H1 (cell line): ENCODE measurements around the gene MMADHC. TPM values are rescaled to one million over a fixed set of nuclear protein-coding genes. Genes with fewer than 3 reads are reported as not detected.
A peak's percentile ranks its signal among the peaks of the same experiment; 100 is the strongest.

ENCODE experiments used
- CTCF ChIA-PET: fragments of 300-600 bp; sonication (Branson Sonifier 250); formaldehyde crosslinking; loops from one replicate; lab custom pipeline; 2021; ENCODE audit not compliant: partially characterized antibody; lab: Charles Lee
- POLR2A ChIA-PET: fragments of 300-600 bp; sonication (Branson Sonifier 250); formaldehyde crosslinking; loops from one replicate; lab custom pipeline; 2021; ENCODE audit warnings: inconsistent platforms; ENCODE audit not compliant: partially characterized antibody; lab: Charles Lee
- DNase-seq, 2 experiments: peaks; one replicate each; pipeline versions ENCODE4 v3.0.0 to v3.0.0-alpha.2; 2010 to 2022; ENCODE audit warnings: low spot score in 2 of 2, low read depth in 1 of 2, mixed read lengths in 1 of 2
- FAIRE-seq: peaks from 2 replicates; lab custom pipeline; 2011; peaks lifted over from hg19 to GRCh38; lab: Jason Lieb, UNC
- H2AFZ ChIP-seq: 2 replicates; pipeline ENCODE4 v1.8.1; 2012; ENCODE audit warnings: low read length, inconsistent platforms
- H2AK5ac ChIP-seq: 2 replicates; pipeline ENCODE4 v1.6.1; 2013; ENCODE audit warnings: low read depth, low read length
- H2BK120ac ChIP-seq: replicated peaks from 2 replicates; pipeline ENCODE3; 2013; ENCODE audit warnings: low read depth, low read length, inconsistent platforms
- H2BK12ac ChIP-seq: 2 replicates; pipeline ENCODE4 v1.6.1; 2013; ENCODE audit warnings: low read depth, low read length
- H2BK15ac ChIP-seq: 2 replicates; pipeline ENCODE4 v1.6.1; 2013; ENCODE audit warnings: low read length
- H2BK20ac ChIP-seq: 2 replicates; pipeline ENCODE4 v1.6.1; 2013; ENCODE audit warnings: low read length
- H2BK5ac ChIP-seq: 2 replicates; pipeline ENCODE4 v1.6.1; 2013; ENCODE audit warnings: low read depth, low read length
- H3K14ac ChIP-seq: 2 replicates; pipeline ENCODE4 v1.6.1; 2013; ENCODE audit warnings: inconsistent platforms; ENCODE audit not compliant: insufficient read length
- H3K18ac ChIP-seq: 2 replicates; pipeline ENCODE4 v1.6.1; 2013; ENCODE audit warnings: low read length; ENCODE audit errors: extremely low read depth
- H3K23ac ChIP-seq: 2 replicates; pipeline ENCODE4 v1.6.1; 2013; ENCODE audit warnings: inconsistent platforms; ENCODE audit not compliant: insufficient read length
- H3K23me2 ChIP-seq: 2 replicates; pipeline ENCODE4 v1.6.1; 2013; ENCODE audit warnings: low read depth, low read length
- H3K27ac ChIP-seq: 2 replicates; pipeline ENCODE4 v1.6.1; 2011; ENCODE audit warnings: low read depth, low read length, inconsistent platforms
- H3K27me3 ChIP-seq, 4 experiments: replicated peaks in 1 of 4; 1 replicate in 1 of 4; 2 replicates in 3 of 4; pipeline versions ENCODE4 v1.6.1 to v1.8.1; 2011 to 2013; ENCODE audit warnings: low read length in 3 of 4, mild to moderate bottlenecking in 3 of 4, inconsistent platforms in 2 of 4, mixed read lengths in 2 of 4, moderate library complexity in 1 of 4; ENCODE audit not compliant: control insufficient read depth in 3 of 4, insufficient read depth in 3 of 4; ENCODE audit errors: extremely low read depth in 1 of 4
- H3K36me3 ChIP-seq, 4 experiments: 2 replicates each; pipeline versions ENCODE4 v1.6.1 to v1.8.1; 2011 to 2013; ENCODE audit warnings: mild to moderate bottlenecking in 4 of 4, low read length in 3 of 4, moderate library complexity in 2 of 4, control low read depth in 1 of 4, inconsistent platforms in 1 of 4; ENCODE audit not compliant: insufficient read depth in 4 of 4, control insufficient read depth in 2 of 4
- H3K4ac ChIP-seq: replicated peaks from 2 replicates; pipeline ENCODE3; 2013; ENCODE audit warnings: low read length, low read depth, mixed read lengths, inconsistent platforms; ENCODE audit not compliant: insufficient read length
- H3K4me1 ChIP-seq, 4 experiments: replicated peaks in 1 of 4; 1 replicate in 1 of 4; 2 replicates in 3 of 4; pipeline versions ENCODE4 v1.6.1 to v1.8.1; 2011 to 2013; ENCODE audit warnings: low read length in 3 of 4, inconsistent platforms in 2 of 4, mixed read lengths in 1 of 4; ENCODE audit not compliant: insufficient read depth in 4 of 4, control insufficient read depth in 3 of 4
- H3K4me2 ChIP-seq, 2 experiments: 2 replicates each; pipeline versions ENCODE4 v1.6.1 to v1.8.1; 2011 to 2013; ENCODE audit warnings: low read depth in 2 of 2, low read length in 2 of 2, control low read depth in 1 of 2, inconsistent platforms in 1 of 2, mild to moderate bottlenecking in 1 of 2; ENCODE audit not compliant: insufficient read depth in 1 of 2
- H3K4me3 ChIP-seq, 4 experiments: fragments of 200-600, 300-600 bp in 1 of 4; sonication (generic), shearing (Covaris generic), sonication (Bioruptor Twin) in 1 of 4; 2 replicates each; pipeline versions ENCODE4 v1.5.1 to v1.8.1; 2011 to 2016; ENCODE audit warnings: low read length in 4 of 4, low read depth in 3 of 4, control low read depth in 2 of 4, inconsistent platforms in 2 of 4, mild to moderate bottlenecking in 2 of 4, mixed read lengths in 1 of 4, moderate library complexity in 1 of 4; ENCODE audit not compliant: insufficient read depth in 2 of 4; ENCODE audit errors: extremely low read depth in 1 of 4
- H3K56ac ChIP-seq: replicated peaks from 2 replicates; pipeline ENCODE3; 2013; ENCODE audit warnings: low read depth, mild to moderate bottlenecking, mixed read lengths, low read length, inconsistent platforms; ENCODE audit not compliant: insufficient read length
- H3K79me1 ChIP-seq: 2 replicates; pipeline ENCODE4 v1.6.1; 2013; ENCODE audit warnings: low read depth, low read length, control low read depth
- H3K79me2 ChIP-seq, 2 experiments: 2 replicates each; pipeline versions ENCODE4 v1.6.1 to v1.8.1; 2012 to 2013; ENCODE audit warnings: low read length in 2 of 2, mild to moderate bottlenecking in 2 of 2, inconsistent platforms in 1 of 2; ENCODE audit not compliant: insufficient read depth in 2 of 2, control insufficient read depth in 1 of 2
- H3K9ac ChIP-seq, 4 experiments: replicated peaks in 1 of 4; 1 replicate in 1 of 4; 2 replicates in 3 of 4; pipeline versions ENCODE4 v1.6.1 to v1.8.1; 2011 to 2013; ENCODE audit warnings: low read depth in 3 of 4, low read length in 3 of 4, control low read depth in 2 of 4, mild to moderate bottlenecking in 2 of 4, moderate library complexity in 2 of 4, inconsistent platforms in 1 of 4; ENCODE audit errors: extremely low read depth in 1 of 4
- H3K9me3 ChIP-seq, 2 experiments: 2 replicates each; pipeline versions ENCODE4 v1.6.1 to v1.8.1; 2012 to 2013; ENCODE audit warnings: mild to moderate bottlenecking in 2 of 2, moderate library complexity in 2 of 2, control low read depth in 1 of 2, inconsistent platforms in 1 of 2, low read depth in 1 of 2, low read length in 1 of 2, mixed read lengths in 1 of 2; ENCODE audit not compliant: insufficient read depth in 2 of 2
- H4K20me1 ChIP-seq, 2 experiments: replicated peaks in 1 of 2; 2 replicates each; pipeline versions ENCODE3 to v1.8.1; 2011 to 2013; ENCODE audit warnings: inconsistent platforms in 2 of 2, low read length in 2 of 2, mild to moderate bottlenecking in 1 of 2; ENCODE audit not compliant: insufficient read depth in 2 of 2, control insufficient read depth in 1 of 2
- H4K5ac ChIP-seq: 2 replicates; pipeline ENCODE4 v1.6.1; 2013; ENCODE audit warnings: low read length, low read depth, mixed read lengths, inconsistent platforms; ENCODE audit not compliant: insufficient read length
- H4K8ac ChIP-seq: 2 replicates; pipeline ENCODE4 v1.8.0; 2013; ENCODE audit warnings: mild to moderate bottlenecking, moderate library complexity, low read length, inconsistent platforms; ENCODE audit not compliant: insufficient read depth; ENCODE audit errors: extremely low read depth
- H4K91ac ChIP-seq: replicated peaks from 2 replicates; pipeline ENCODE3; 2013; ENCODE audit warnings: low read length, mixed read lengths, inconsistent platforms; ENCODE audit not compliant: insufficient read length
- CBX8 ChIP-seq: fragments of 300-800, 300-1000 bp; sonication (generic); IDR thresholded peaks from 2 replicates; pipeline ENCODE4 v1.7.1; 2016; ENCODE audit warnings: low read depth, low read length, borderline replicate concordance
- RAD21 ChIP-seq, 2 experiments: IDR thresholded peaks in 1 of 2; conservative IDR thresholded peaks in 1 of 2; 2 replicates each; pipeline ENCODE4 v1.6.1; 2011; ENCODE audit warnings: low read depth in 2 of 2, low read length in 2 of 2, improper control_type of control experiment in 1 of 2, inconsistent platforms in 1 of 2, mild to moderate bottlenecking in 1 of 2, moderate library complexity in 1 of 2
- SIN3A ChIP-seq, 2 experiments: IDR thresholded peaks in 1 of 2; conservative IDR thresholded peaks in 1 of 2; 2 replicates each; pipeline ENCODE4 v1.6.1; 2011 to 2012; ENCODE audit warnings: low read length in 2 of 2, improper control_type of control experiment in 1 of 2, low read depth in 1 of 2, mild to moderate bottlenecking in 1 of 2
- SRF ChIP-seq: IDR thresholded peaks from 2 replicates; pipeline ENCODE4 v1.6.1; 2011; ENCODE audit warnings: mild to moderate bottlenecking, low read depth, low read length, moderate library complexity
- WGBS, 2 experiments: shearing (Covaris generic) in 1 of 2; methylation state at CpG; one replicate each; pipeline versions ENCODE4 v1.1.6 to v1.1.7; 2013 to 2015; ENCODE audit warnings: low lambda C conversion rate in 2 of 2, mixed read lengths in 2 of 2, inconsistent platforms in 1 of 2, low coverage in 1 of 2, missing lambda C conversion rate in 1 of 2; ENCODE audit not compliant: insufficient replicate concordance in 2 of 2, insufficient coverage in 1 of 2, insufficient read length in 1 of 2; ENCODE audit errors: extremely low coverage in 1 of 2, missing lambda C conversion rate in 1 of 2; 5-methylcytosine and 5-hydroxymethylcytosine counted together
- polyA plus RNA-seq, 7 experiments: library from polyadenylated mRNA; depleted of rRNA in 3 of 7; stranded (reverse) in 5 of 7; unstranded in 2 of 7; fragments of >200 nt in 5 of 7; fragments of 200-250 nt in 2 of 7; gene quantifications; 1 replicate in 5 of 7; 2 replicates in 1 of 7; 4 replicates in 1 of 7; pipeline versions ENCODE4 v1.2.1 to v1.2.3, GENCODE V29; 2011 to 2013; ENCODE audit warnings: missing spikeins in 2 of 7, mixed read lengths in 2 of 7
- total RNA-seq: library from RNA; stranded (reverse); fragmentation: NEBNext Ultra II Directional; extraction: Animal tissue kit (Norgen Biotek cat#: 25700); gene quantifications from 2 replicates; pipeline ENCODE4 v1.2.1, GENCODE V29; 2021
- TF ChIP-seq, protein P1 (sequence below), 3 experiments: IDR thresholded peaks; 1 replicate in 2 of 3; 2 replicates in 1 of 3; pipeline versions ENCODE4 v1.5.1 to v1.6.1; 2011; ENCODE audit warnings: low read length in 3 of 3, mild to moderate bottlenecking in 3 of 3, inconsistent platforms in 2 of 3, low read depth in 1 of 3, moderate library complexity in 1 of 3; ENCODE audit not compliant: insufficient read depth in 1 of 3; ENCODE audit errors: control extremely low read depth in 1 of 3

Gene MMADHC
- total and polyA plus RNA-seq, 2 of the 8 experiments (the other 6 are each of a cell fraction or from before 2014, with no cell fraction given): 61.1 to 130 TPM

DNA sequence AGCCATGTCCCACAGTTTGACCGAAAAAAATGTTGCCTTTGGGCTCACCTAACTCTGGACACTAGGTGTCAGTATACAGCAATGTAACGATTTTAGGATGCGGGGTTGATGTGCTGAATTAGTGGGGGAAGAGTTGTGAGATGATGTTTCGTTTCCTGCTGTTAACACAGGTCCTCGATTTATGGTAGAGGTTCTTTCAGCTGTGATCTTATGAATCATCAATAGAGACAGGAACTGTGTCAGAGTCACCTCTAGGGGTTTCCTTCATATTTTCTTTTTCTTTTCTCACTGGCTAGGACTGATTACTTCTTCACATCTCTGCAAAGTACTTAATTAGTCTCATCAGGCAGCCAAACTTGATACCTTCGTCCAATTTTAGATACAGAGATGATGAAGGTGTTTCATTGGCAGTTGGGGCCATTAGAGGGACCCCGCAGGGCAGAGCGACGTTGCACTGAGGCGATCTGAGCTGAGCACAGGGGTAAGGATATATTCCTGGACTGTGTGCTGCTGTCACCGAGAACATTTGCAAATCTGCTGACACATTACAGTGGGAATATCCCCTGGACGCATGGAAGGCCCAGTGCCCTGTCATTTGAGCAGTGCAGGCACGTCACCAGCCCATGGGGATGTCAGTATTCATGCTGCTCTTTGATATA lies 10.2 kb upstream of the MMADHC start:
- ChIA-PET POLR2A (no interaction called here), CTCF (interaction anchor here (0.9 to 3.6 kb wide), 8 partner anchors 10 to 1642 kb away, joined by 3 to 24 read pairs (median 3); no protein-coding TSS in a partner anchor)
- no peak overlapping the region for H3K14ac ChIP-seq
- H4K20me1 ChIP-seq: no peaks in the 10 kb centered on the region
- no peaks in the 10 kb centered on the region for H3K4me1 ChIP-seq
- no peaks in the 10 kb centered on the region for H3K27me3 ChIP-seq
- H4K8ac ChIP-seq: no peak overlapping the region
- 52% methylated on average over 13 of the region's 13 CpGs; no CpG with 5 or more reads in 1 of the 2 experiments for WGBS, 2 experiments
- DNase-seq (peak in 1 of 2 experiments; percentile 31), FAIRE-seq (peak; percentile 97)
- H3K4ac ChIP-seq: no peak overlapping the region
- no peak overlapping the region for H2BK5ac ChIP-seq
- H2BK20ac ChIP-seq: no peak overlapping the region
- H3K23me2 ChIP-seq: no peaks in the 10 kb centered on the region
- H4K5ac ChIP-seq: no peak overlapping the region
- no peak overlapping the region for H2BK12ac ChIP-seq
- H3K4me3 ChIP-seq: no peak overlapping the region
- no peak overlapping the region for H3K18ac ChIP-seq
- H3K79me2 ChIP-seq: no peaks in the 10 kb centered on the region
- H3K23ac ChIP-seq: no peak overlapping the region
- H3K79me1 ChIP-seq: no peaks in the 10 kb centered on the region
- no peaks in the 10 kb centered on the region for H3K36me3 ChIP-seq
- no peaks in the 10 kb centered on the region for H3K9me3 ChIP-seq
- peak overlapping the region; percentile 95 for H2AFZ ChIP-seq
- no peak overlapping the region for H2BK15ac ChIP-seq
- no peak overlapping the region for H3K4me2 ChIP-seq
- no peak overlapping the region for H3K56ac ChIP-seq
- no peak overlapping the region for H2AK5ac ChIP-seq
- H3K9ac ChIP-seq: no peak overlapping the region
- no peak overlapping the region for H2BK120ac ChIP-seq
- TF ChIP-seq CBX8 (no peak), RAD21 (IDR thresholded peaks at IDR 0.05 in 1 of 2, conservative IDR thresholded peaks at IDR 0.05 in 1 of 2; ENCODE audit: low read depth in 2 of 2, low read length in 2 of 2) (peak; percentile 97), SIN3A (conservative IDR thresholded peaks at IDR 0.05 in 1 of 2, IDR thresholded peaks at IDR 0.05 in 1 of 2; ENCODE audit: low read depth in 1 of 2, low read length in 2 of 2) (no peak), SRF (no peak)
- TF ChIP-seq, protein P1, sequence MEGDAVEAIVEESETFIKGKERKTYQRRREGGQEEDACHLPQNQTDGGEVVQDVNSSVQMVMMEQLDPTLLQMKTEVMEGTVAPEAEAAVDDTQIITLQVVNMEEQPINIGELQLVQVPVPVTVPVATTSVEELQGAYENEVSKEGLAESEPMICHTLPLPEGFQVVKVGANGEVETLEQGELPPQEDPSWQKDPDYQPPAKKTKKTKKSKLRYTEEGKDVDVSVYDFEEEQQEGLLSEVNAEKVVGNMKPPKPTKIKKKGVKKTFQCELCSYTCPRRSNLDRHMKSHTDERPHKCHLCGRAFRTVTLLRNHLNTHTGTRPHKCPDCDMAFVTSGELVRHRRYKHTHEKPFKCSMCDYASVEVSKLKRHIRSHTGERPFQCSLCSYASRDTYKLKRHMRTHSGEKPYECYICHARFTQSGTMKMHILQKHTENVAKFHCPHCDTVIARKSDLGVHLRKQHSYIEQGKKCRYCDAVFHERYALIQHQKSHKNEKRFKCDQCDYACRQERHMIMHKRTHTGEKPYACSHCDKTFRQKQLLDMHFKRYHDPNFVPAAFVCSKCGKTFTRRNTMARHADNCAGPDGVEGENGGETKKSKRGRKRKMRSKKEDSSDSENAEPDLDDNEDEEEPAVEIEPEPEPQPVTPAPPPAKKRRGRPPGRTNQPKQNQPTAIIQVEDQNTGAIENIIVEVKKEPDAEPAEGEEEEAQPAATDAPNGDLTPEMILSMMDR (IDR thresholded peaks at IDR 0.05; ENCODE audit: control extremely low read depth in 1 of 3, insufficient read depth in 1 of 3, low read depth in 1 of 3, low read length in 3 of 3): peak; percentile 5 to 90 (median 68)
- TF ChIP-seq, all 59 proteins: peak for 2
- H3K27ac ChIP-seq: no peak overlapping the region
- no peak overlapping the region for H4K91ac ChIP-seq
